ENCODE data around the gene TENM4.
A peak's percentile ranks its signal among the peaks of the same experiment; 100 is the strongest.
"Not testable (repeated sequence)": the region's sequence is repeated elsewhere in the genome, so short reads cannot be mapped to it uniquely, and the experiment has no call there.

The TENM4 gene

GRCh38 chr11:79227308-79227707 is 213.5 kb downstream of the TENM4 start:
- no peak for TF ChIP-seq HOXC10 (CRISPR knock-in tag; IDR thresholded peaks at IDR 0.05)
- TF ChIP-seq SALL2 (tag by site-specific recombination; IDR thresholded peaks at IDR 0.05; ENCODE audit: borderline replicate concordance): no peak
- TF ChIP-seq ZBTB17 (tag by site-specific recombination; IDR thresholded peaks at IDR 0.05): no peak
- no peak for TF ChIP-seq ZSCAN23 (tag by site-specific recombination; IDR thresholded peaks at IDR 0.05)
- no peak for TF ChIP-seq ZNF202 (tag by site-specific recombination; IDR thresholded peaks at IDR 0.05; ENCODE audit: borderline replicate concordance)
- TF ChIP-seq ZNF558 (tag by site-specific recombination; IDR thresholded peaks at IDR 0.05): no peak
- H3K4me1 ChIP-seq (ENCODE audit: control insufficient read depth, insufficient read depth, low read length): no peaks in the 10 kb centered on the region
- CTCF ChIA-PET: interaction anchor here (0.7 to 1.3 kb wide), 2 partner anchors 267 to 429 kb away, joined by 4 to 7 read pairs; no protein-coding TSS in a partner anchor

GRCh38 chr11:79226126-79226525 is 214.7 kb downstream of the TENM4 start:
- no peak overlapping the region for H3K27ac ChIP-seq (ENCODE audit: extremely low read depth, low read depth, low read length)
- no peaks in the 10 kb centered on the region for H3K9me3 ChIP-seq (ENCODE audit: control insufficient read depth, insufficient read depth, low read depth, low read length)
- H3K4me1 ChIP-seq (ENCODE audit: control insufficient read depth, insufficient read depth, low read length): no peaks in the 10 kb centered on the region
- no peak overlapping the region for H3K4me3 ChIP-seq (ENCODE audit: low read depth, low read length)
- ChIA-PET CTCF (no interaction called here), POLR2A (no interaction called here)
- TF ChIP-seq ZNF639 (tag by site-specific recombination; IDR thresholded peaks at IDR 0.05) (no peak), ZSCAN4 (tag by site-specific recombination; IDR thresholded peaks at IDR 0.05) (no peak), ZNF223 (tag by site-specific recombination; IDR thresholded peaks at IDR 0.05) (no peak), ZBTB17 (tag by site-specific recombination; IDR thresholded peaks at IDR 0.05) (no peak), ZSCAN16 (tag by site-specific recombination; IDR thresholded peaks at IDR 0.05) (no peak)
- H3K36me3 ChIP-seq (ENCODE audit: control insufficient read depth in 2 of 2, insufficient read depth in 1 of 2, low read length in 2 of 2): no peaks in the 10 kb centered on the region

More at GRCh38 chr11:79227308-79227707, 213.5 kb downstream of the TENM4 start:
- no peaks in the 10 kb centered on the region for H3K36me3 ChIP-seq (ENCODE audit: control insufficient read depth in 2 of 2, insufficient read depth in 1 of 2, low read length in 2 of 2)
- POLR2A ChIA-PET: no interaction called here
- H3K4me3 ChIP-seq (ENCODE audit: low read depth, low read length): no peak overlapping the region
- H3K9me3 ChIP-seq (ENCODE audit: control insufficient read depth, insufficient read depth, low read depth, low read length): no peaks in the 10 kb centered on the region
- H3K27ac ChIP-seq (ENCODE audit: extremely low read depth, low read depth, low read length): no peak overlapping the region

- POLR2A ChIA-PET; H3K4me1 ChIP-seq (ENCODE audit: control insufficient read depth, insufficient read depth, low read length); H3K36me3 ChIP-seq (ENCODE audit: control insufficient read depth in 2 of 2, insufficient read depth in 1 of 2, low read length in 2 of 2); H3K9me3 ChIP-seq (ENCODE audit: control insufficient read depth, insufficient read depth, low read depth, low read length); H3K27ac ChIP-seq (ENCODE audit: extremely low read depth, low read depth, low read length); H3K4me3 ChIP-seq (ENCODE audit: low read depth, low read length): not testable (repeated sequence)
- peak; percentile 60; the same call in 1 of the 2 replicates for TF ChIP-seq ZNF146 (tag by site-specific recombination; IDR thresholded peaks at IDR 0.05)
- CTCF ChIA-PET: interaction anchor here (0.7 kb wide), 1 partner anchor 16 kb away, joined by 3 read pairs; no protein-coding TSS in a partner anchor
Measured at GRCh38 chr11:79222163-79222562, 218.7 kb downstream of the TENM4 start.

- Histone ChIP-seq H3K27ac (ENCODE audit: extremely low read depth, low read depth, low read length) (no peak overlapping the region), H3K4me1 (ENCODE audit: control insufficient read depth, insufficient read depth, low read length) (no peaks in the 10 kb centered on the region), H3K4me3 (ENCODE audit: low read depth, low read length) (no peak overlapping the region), H3K9me3 (ENCODE audit: control insufficient read depth, insufficient read depth, low read depth, low read length) (no peaks in the 10 kb centered on the region), H3K36me3 (ENCODE audit: control insufficient read depth in 2 of 2, insufficient read depth in 1 of 2, low read length in 2 of 2) (no peaks in the 10 kb centered on the region)
- POLR2A ChIA-PET: no interaction called here
- CTCF ChIA-PET: no interaction called here
- TF ChIP-seq ZNF449 (tag by site-specific recombination; IDR thresholded peaks at IDR 0.05): no peak
- TF ChIP-seq ZBTB6 (tag by site-specific recombination; IDR thresholded peaks at IDR 0.05): no peak
- no peak for TF ChIP-seq ZNF610 (tag by site-specific recombination; IDR thresholded peaks at IDR 0.05; ENCODE audit: borderline replicate concordance)
- no peak for TF ChIP-seq ZBTB8A (tag by site-specific recombination; IDR thresholded peaks at IDR 0.05)
- no peak for TF ChIP-seq ZIC2 (tag by site-specific recombination; IDR thresholded peaks at IDR 0.05)
- no peak for TF ChIP-seq ZBTB48 (tag by site-specific recombination; IDR thresholded peaks at IDR 0.05)
- no peak for TF ChIP-seq ZNF664 (tag by site-specific recombination; IDR thresholded peaks at IDR 0.05)
- TF ChIP-seq ZNF239 (tag by site-specific recombination; IDR thresholded peaks at IDR 0.05): no peak
- no peak for TF ChIP-seq ZNF2 (tag by site-specific recombination; IDR thresholded peaks at IDR 0.05)
- no peak for TF ChIP-seq ZSCAN30 (tag by site-specific recombination; IDR thresholded peaks at IDR 0.05)
- TF ChIP-seq ZNF19 (tag by site-specific recombination; IDR thresholded peaks at IDR 0.05; ENCODE audit: low read depth): no peak
- TF ChIP-seq GFI1B (tag by site-specific recombination; IDR thresholded peaks at IDR 0.05): no peak
Measured at GRCh38 chr11:79221444-79222130, 219.2 kb downstream of the TENM4 start.
